OCI-LY7 (cell line): ENCODE measurements around the gene ZNF750. TPM values are rescaled to one million over a fixed set of nuclear protein-coding genes. Genes with fewer than 3 reads are reported as not detected.

ENCODE experiments used
- BruUV-seq: library from RNA; stranded (reverse); fragments of 400-500 nt; replicated peaks from 2 replicates; lab custom pipeline; 2021; lab: Mats Ljungman, UMichigan
- CTCF ChIA-PET: fragments of 300-600 bp; sonication (Branson Sonifier 250); formaldehyde crosslinking; loops from one replicate; lab custom pipeline; 2022; ENCODE audit warnings: antibody characterized with exemption; ENCODE audit not compliant: unreplicated experiment; lab: Charles Lee
- POLR2A ChIA-PET: fragments of 300-600 bp; sonication (Branson Sonifier 250); formaldehyde crosslinking; loops from one replicate; lab custom pipeline; 2022; ENCODE audit warnings: antibody characterized with exemption; lab: Charles Lee
- DNase-seq: peaks from one replicate; pipeline ENCODE4 v3.0.0-alpha.2; 2015; ENCODE audit warnings: low spot score
- H2AFZ ChIP-seq: fragments of 200-600 bp; sonication (generic), shearing (Covaris generic); 2 replicates; pipeline ENCODE4 v1.6.1; 2014; ENCODE audit warnings: mild to moderate bottlenecking, antibody characterized with exemption, low read length, moderate library complexity
- H3K27ac ChIP-seq: fragments of 200-600 bp; sonication (generic); 2 replicates; pipeline ENCODE4 v1.5.1; 2014; ENCODE audit warnings: mixed run types, low read depth, mild to moderate bottlenecking, moderate library complexity, low read length, inconsistent platforms; ENCODE audit not compliant: poor library complexity, severe bottlenecking
- H3K36me3 ChIP-seq: fragments of 200-600 bp; sonication (generic); 2 replicates; pipeline ENCODE4 v1.6.1; 2014; ENCODE audit warnings: mild to moderate bottlenecking, antibody characterized with exemption, low read length, moderate library complexity, mixed read lengths; ENCODE audit not compliant: insufficient read depth
- H3K4me1 ChIP-seq: fragments of 200-600 bp; sonication (generic); 2 replicates; pipeline ENCODE4 v1.5.1; 2014; ENCODE audit warnings: mild to moderate bottlenecking, low read length; ENCODE audit not compliant: insufficient read depth, poor library complexity, severe bottlenecking
- H3K4me2 ChIP-seq: fragments of 200-600 bp; sonication (generic); 2 replicates; pipeline ENCODE4 v1.6.1; 2014; ENCODE audit warnings: mild to moderate bottlenecking, low read length
- H3K4me3 ChIP-seq: fragments of 200-600 bp; sonication (generic); 2 replicates; pipeline ENCODE4 v1.5.1; 2014; ENCODE audit warnings: mild to moderate bottlenecking, low read depth, low read length; ENCODE audit not compliant: poor library complexity, severe bottlenecking
- H3K79me2 ChIP-seq: fragments of 200-600 bp; sonication (generic); 2 replicates; pipeline ENCODE4 v1.6.1; 2016; ENCODE audit warnings: low read depth, mild to moderate bottlenecking, low read length, moderate library complexity, mixed read lengths; ENCODE audit not compliant: insufficient read depth
- H3K9me2 ChIP-seq: fragments of 200-600 bp; sonication (generic); 2 replicates; pipeline ENCODE4 v1.6.1; 2016; ENCODE audit warnings: mild to moderate bottlenecking, low read length, mixed read lengths; ENCODE audit not compliant: insufficient read depth
- H3K9me3 ChIP-seq: fragments of 200-600 bp; sonication (generic); 2 replicates; pipeline ENCODE4 v1.6.1; 2014; ENCODE audit warnings: mild to moderate bottlenecking, mixed run types, low read length, mixed read lengths
- H4K20me1 ChIP-seq: fragments of 200-600 bp; sonication (generic); 2 replicates; pipeline ENCODE4 v1.6.1; 2014; ENCODE audit warnings: mild to moderate bottlenecking, antibody characterized with exemption, low read length, moderate library complexity, mixed read lengths; ENCODE audit not compliant: insufficient read depth
- EZH2phosphoT487 ChIP-seq: fragments of 200-600 bp; sonication (generic); IDR thresholded peaks from 2 replicates; pipeline ENCODE4 v1.6.1; 2018; ENCODE audit warnings: low read depth, borderline replicate concordance, mild to moderate bottlenecking, mixed run types, antibody characterized with exemption, low read length, moderate library complexity, mixed read lengths
- intact Hi-C: fragments of 100-400 bp; cut with micrococcal nuclease; formaldehyde crosslinking; loops from one replicate; pipeline ENCODE4 v1.10.0; 2022; ENCODE audit not compliant: unreplicated experiment
- total RNA-seq, 2 experiments: library from RNA; depleted of rRNA in 1 of 2; stranded (reverse); fragments of >200 nt in 1 of 2; shearing (Covaris generic) in 1 of 2; gene quantifications; 2 replicates each; pipeline ENCODE4 v1.2.3, GENCODE V29; 2014 to 2022
- TF ChIP-seq, protein P1 (sequence below): fragments of 200-600 bp; sonication (generic); conservative IDR thresholded peaks from 2 replicates; pipeline ENCODE4 v1.5.1; 2014; ENCODE audit warnings: mild to moderate bottlenecking, antibody characterized with exemption, low read length, moderate library complexity, mixed read lengths

ZNF750 gene
- total RNA-seq, 2 experiments from 2014 or later, result not detected

- no peaks in the 10 kb centered on the region for H3K9me2 ChIP-seq
- no peak overlapping the region for H3K4me3 ChIP-seq
- ChIA-PET POLR2A (no interaction called here), CTCF (no interaction called here)
- TF ChIP-seq EZH2phosphoT487, result no peak
- no TSS peak for BruUV-seq
- peaks cover 77% of the 10 kb centered on the region for H3K36me3 ChIP-seq
- no peak overlapping the region for H3K4me2 ChIP-seq
- intact Hi-C loops, result no loop called here
- no peak for DNase-seq
- peaks cover 4% of the 10 kb centered on the region; the same call in 1 of the 2 replicates for H3K9me3 ChIP-seq
- no peaks in the 10 kb centered on the region for H4K20me1 ChIP-seq
- no peak overlapping the region for H2AFZ ChIP-seq
- peaks cover 5% of the 10 kb centered on the region for H3K4me1 ChIP-seq
- H3K27ac ChIP-seq, result no peak overlapping the region
- H3K79me2 ChIP-seq, result no peaks in the 10 kb centered on the region
These were observed 24.5 kb downstream of the ZNF750 start for GRCh38 chr17:82815354-82815753.

- CTCF ChIA-PET, result no interaction called here
- Histone ChIP-seq H3K4me3 (no peak overlapping the region), H3K4me1 (peaks cover 5% of the 10 kb centered on the region), H3K27ac (no peak overlapping the region), H3K9me2 (no peaks in the 10 kb centered on the region), H2AFZ (no peak overlapping the region), H4K20me1 (no peaks in the 10 kb centered on the region), H3K9me3 (no peaks in the 10 kb centered on the region), H3K4me2 (no peak overlapping the region), H3K79me2 (no peaks in the 10 kb centered on the region), H3K36me3 (peaks cover 77% of the 10 kb centered on the region)
- TF ChIP-seq EZH2phosphoT487, result no peak
- TF ChIP-seq, protein P1, sequence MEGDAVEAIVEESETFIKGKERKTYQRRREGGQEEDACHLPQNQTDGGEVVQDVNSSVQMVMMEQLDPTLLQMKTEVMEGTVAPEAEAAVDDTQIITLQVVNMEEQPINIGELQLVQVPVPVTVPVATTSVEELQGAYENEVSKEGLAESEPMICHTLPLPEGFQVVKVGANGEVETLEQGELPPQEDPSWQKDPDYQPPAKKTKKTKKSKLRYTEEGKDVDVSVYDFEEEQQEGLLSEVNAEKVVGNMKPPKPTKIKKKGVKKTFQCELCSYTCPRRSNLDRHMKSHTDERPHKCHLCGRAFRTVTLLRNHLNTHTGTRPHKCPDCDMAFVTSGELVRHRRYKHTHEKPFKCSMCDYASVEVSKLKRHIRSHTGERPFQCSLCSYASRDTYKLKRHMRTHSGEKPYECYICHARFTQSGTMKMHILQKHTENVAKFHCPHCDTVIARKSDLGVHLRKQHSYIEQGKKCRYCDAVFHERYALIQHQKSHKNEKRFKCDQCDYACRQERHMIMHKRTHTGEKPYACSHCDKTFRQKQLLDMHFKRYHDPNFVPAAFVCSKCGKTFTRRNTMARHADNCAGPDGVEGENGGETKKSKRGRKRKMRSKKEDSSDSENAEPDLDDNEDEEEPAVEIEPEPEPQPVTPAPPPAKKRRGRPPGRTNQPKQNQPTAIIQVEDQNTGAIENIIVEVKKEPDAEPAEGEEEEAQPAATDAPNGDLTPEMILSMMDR, result no peak
- no TSS peak for BruUV-seq
- POLR2A ChIA-PET, result no interaction called here
- intact Hi-C loops, result no loop called here
- DNase-seq, result no peak
These were observed 25.0 kb downstream of the ZNF750 start for GRCh38 chr17:82814834-82815233.

GRCh38 chr17:82813299-82814051, 26.3 kb downstream of the ZNF750 start:
- H3K4me3 ChIP-seq, result no peak overlapping the region
- no peak for TF ChIP-seq EZH2phosphoT487
- TF ChIP-seq, protein P1, result no peak
- ChIA-PET POLR2A (no interaction called here), CTCF (no interaction called here)
- H3K4me2 ChIP-seq, result no peak overlapping the region
- no peaks in the 10 kb centered on the region for H4K20me1 ChIP-seq
- H3K27ac ChIP-seq, result no peak overlapping the region
- DNase-seq, result no peak
- H3K4me1 ChIP-seq, result no peaks in the 10 kb centered on the region
- BruUV-seq, result no TSS peak
- H3K9me2 ChIP-seq, result no peaks in the 10 kb centered on the region
- intact Hi-C loops, result no loop called here
- H3K79me2 ChIP-seq, result no peaks in the 10 kb centered on the region
- peaks cover 70% of the 10 kb centered on the region for H3K36me3 ChIP-seq
- no peak overlapping the region for H2AFZ ChIP-seq
- no peaks in the 10 kb centered on the region for H3K9me3 ChIP-seq
